Stimulated activated CD4-positive, alpha-beta T cell treated with anti-CD3 and anti-CD28 coated beads, TNF-alpha, amount 100 ng/mL, for 1 hour (primary cell): ENCODE measurements around the gene ZNF35.
"Not testable (repeated sequence)": the region's sequence is repeated elsewhere in the genome, so short reads cannot be mapped to it uniquely, and the experiment has no call there.

Experiments
- DNase-seq, 3 donors: peaks; one replicate each; pipeline ENCODE4 v3.0.0-alpha.2; 2020; ENCODE audit warnings: low read depth in 3 of 3, low spot score in 1 of 3

The ZNF35 gene

GRCh38 chr3:44648564-44649229 is at the start of gene ZNF35:
Gene ZNF35, plus strand, starts transcription at chr3:44648732. Its CDS starts 2,336 bp downstream, at chr3:44651068.
- DNase-seq: peak in 1 of 3 donors; percentile 6

- DNase-seq: no peak
Measured at GRCh38 chr3:44601749-44602148, 46.8 kb upstream of the ZNF35 start.

GRCh38 chr3:44612678-44613077 is 35.9 kb upstream of the ZNF35 start:
- DNase-seq: no peak

- peak in 2 of 3 donors; percentile 9 to 26 for DNase-seq
Measured at GRCh38 chr3:44624749-44625480, 23.6 kb upstream of the ZNF35 start, which contains the start of gene ZNF197. Gene ZNF197, plus strand, starts transcription at chr3:44625036. Its CDS starts 4,119 bp downstream, at chr3:44629155.

GRCh38 chr3:44628716-44629115 is 19.8 kb upstream of the ZNF35 start:
- no peak for DNase-seq

- DNase-seq: no peak
Measured at GRCh38 chr3:44632193-44632592, 16.3 kb upstream of the ZNF35 start.

- DNase-seq: no peak
Measured at GRCh38 chr3:44642337-44642736, 6.2 kb upstream of the ZNF35 start.

- DNase-seq: no peak
Measured at GRCh38 chr3:44643024-44643423, 5.5 kb upstream of the ZNF35 start.

GRCh38 chr3:44647771-44648170 is 761 bp upstream of the ZNF35 start:
- DNase-seq: no peak

GRCh38 chr3:44649709-44650108 is 1.2 kb downstream of the ZNF35 start:
- DNase-seq: no peak

GRCh38 chr3:44654039-44654438 is 5.5 kb downstream of the ZNF35 start:
- no peak for DNase-seq

GRCh38 chr3:44659015-44659414 is 10.5 kb downstream of the ZNF35 start:
- DNase-seq: no peak

GRCh38 chr3:44659434-44659833 is 10.9 kb downstream of the ZNF35 start:
- no peak for DNase-seq

- DNase-seq: no peak
Measured at GRCh38 chr3:44661189-44661588, 12.7 kb downstream of the ZNF35 start.

- no peak for DNase-seq
Measured at GRCh38 chr3:44665173-44665572, 16.6 kb downstream of the ZNF35 start.

- DNase-seq: no peak
Measured at GRCh38 chr3:44666346-44666745, 17.8 kb downstream of the ZNF35 start.

- no peak for DNase-seq
Measured at GRCh38 chr3:44669760-44670159, 21.2 kb downstream of the ZNF35 start.

GRCh38 chr3:44673466-44673865 is 24.9 kb downstream of the ZNF35 start:
- not testable (repeated sequence) for DNase-seq

- DNase-seq: no peak
Measured at GRCh38 chr3:44674211-44674610, 25.7 kb downstream of the ZNF35 start.

GRCh38 chr3:44678480-44679116 is 30.1 kb downstream of the ZNF35 start:
- no peak for DNase-seq

- DNase-seq: no peak
Measured at GRCh38 chr3:44680921-44681455, 32.5 kb downstream of the ZNF35 start.
